Limb (tissue), 2 donors: ENCODE measurements around the gene AK6.
"Not testable (repeated sequence)": the region's sequence is repeated elsewhere in the genome, so short reads cannot be mapped to it uniquely, and the experiment has no call there.

Source experiments
- DNase-seq, 2 donors: peaks; one replicate each; pipeline ENCODE4 v3.0.0-alpha.2; 2016; ENCODE audit errors: extremely low spot score in 2 of 2

AK6 gene

GRCh38 chr5:69369340-69370121 lies at the start of gene AK6, which contains the start of the genes RAD17 and TAF9:
Gene AK6, minus strand, starts transcription at chr5:69369520. Its CDS starts 30 bp downstream, at chr5:69369490.
Gene RAD17, plus strand, starts transcription at chr5:69369818. Its CDS starts 2,391 bp downstream, at chr5:69372209.
Gene TAF9, minus strand, starts transcription at chr5:69369520. Its CDS starts 3,783 bp downstream, at chr5:69365737.
- DNase-seq = peak; percentile 94 to 96

GRCh38 chr5:69418554-69418953 lies 49.2 kb upstream of the AK6 start:
- no peak for DNase-seq

GRCh38 chr5:69416699-69417098 lies 47.4 kb upstream of the AK6 start:
- DNase-seq = no peak

- DNase-seq = no peak
Measured at GRCh38 chr5:69416180-69416579, 46.9 kb upstream of the AK6 start.

- peak in 1 of 2 donors; percentile 25 for DNase-seq
Measured at GRCh38 chr5:69415584-69415958, 46.3 kb upstream of the AK6 start.

- DNase-seq = peak; percentile 2 to 50
Measured at GRCh38 chr5:69414885-69415583, 45.7 kb upstream of the AK6 start, which contains the start of gene MARVELD2. Gene MARVELD2, plus strand, starts transcription at chr5:69415116. Its CDS starts 4,270 bp downstream, at chr5:69419386.

GRCh38 chr5:69404659-69405330 lies 35.5 kb upstream of the AK6 start:
- DNase-seq = no peak

- no peak for DNase-seq
Measured at GRCh38 chr5:69378376-69378775, 9.1 kb upstream of the AK6 start.

- no peak for DNase-seq
Measured at GRCh38 chr5:69374911-69375446, 5.7 kb upstream of the AK6 start.

- no peak for DNase-seq
Measured at GRCh38 chr5:69372394-69372793, 3.1 kb upstream of the AK6 start.

GRCh38 chr5:69370335-69370734 lies 1.0 kb upstream of the AK6 start:
- DNase-seq = not testable (repeated sequence)

GRCh38 chr5:69368458-69369339 lies 621 bp downstream of the AK6 start:
- DNase-seq = no peak

GRCh38 chr5:69367697-69368279 lies 1.5 kb downstream of the AK6 start:
- DNase-seq = no peak

GRCh38 chr5:69364850-69365249 lies 4.5 kb downstream of the AK6 start:
- DNase-seq = no peak

GRCh38 chr5:69364414-69364813 lies 4.9 kb downstream of the AK6 start:
- DNase-seq = no peak

GRCh38 chr5:69360442-69360841 lies 8.9 kb downstream of the AK6 start:
- DNase-seq = no peak

- DNase-seq = no peak
Measured at GRCh38 chr5:69359699-69360098, 9.6 kb downstream of the AK6 start.

- no peak for DNase-seq
Measured at GRCh38 chr5:69350664-69351063, 18.7 kb downstream of the AK6 start.

- no peak for DNase-seq
Measured at GRCh38 chr5:69343083-69343482, 26.2 kb downstream of the AK6 start.

- DNase-seq = no peak
Measured at GRCh38 chr5:69341520-69342161, 27.7 kb downstream of the AK6 start.
